Coronary artery (tissue), 2 donors: ENCODE results near the gene CHRNB2.

Experiments used
- DNase-seq: peaks from one replicate; pipeline ENCODE4 v3.0.0-alpha.2; 2017; ENCODE audit warnings: low spot score
- H3K27ac ChIP-seq, 2 donors: fragments of 200-600 bp; sonication (generic); one replicate each; pipeline ENCODE4 v1.5.1; 2016 to 2019
- H3K4me3 ChIP-seq: fragments of 200-600 bp; sonication (generic); 2 replicates; pipeline ENCODE4 v1.5.1; 2016; ENCODE audit warnings: mild to moderate bottlenecking, moderate library complexity
- CTCF ChIP-seq: fragments of 200-600 bp; sonication (generic); IDR thresholded peaks from one replicate; pipeline ENCODE4 v1.5.1; 2019; ENCODE audit warnings: antibody characterized with exemption

CHRNB2 gene

GRCh38 chr1:154546264-154547063 lies 21.1 kb upstream of the CHRNB2 start:
- peak; percentile 53 for TF ChIP-seq CTCF
- no peak overlapping the region for H3K4me3 ChIP-seq
- H3K27ac ChIP-seq: no peak overlapping the region
- no peak for DNase-seq

- Histone ChIP-seq H3K27ac (no peak overlapping the region), H3K4me3 (no peak overlapping the region)
- no peak for DNase-seq
- TF ChIP-seq CTCF: no peak
Observed at GRCh38 chr1:154547105-154547732, 20.4 kb upstream of the CHRNB2 start.

- TF ChIP-seq CTCF: no peak
- H3K4me3 ChIP-seq: no peak overlapping the region
- H3K27ac ChIP-seq: no peak overlapping the region
- DNase-seq: no peak
Observed at GRCh38 chr1:154548028-154548427, 19.6 kb upstream of the CHRNB2 start.

- Histone ChIP-seq H3K4me3 (no peak overlapping the region), H3K27ac (no peak overlapping the region)
- DNase-seq: no peak
- TF ChIP-seq CTCF: no peak
Observed at GRCh38 chr1:154549202-154549770, 18.3 kb upstream of the CHRNB2 start.

- no peak overlapping the region for H3K27ac ChIP-seq
- H3K4me3 ChIP-seq: no peak overlapping the region
- TF ChIP-seq CTCF: no peak
- no peak for DNase-seq
Observed at GRCh38 chr1:154550070-154550469, 17.5 kb upstream of the CHRNB2 start.

GRCh38 chr1:154550657-154551056 lies 16.9 kb upstream of the CHRNB2 start:
- no peak overlapping the region for H3K4me3 ChIP-seq
- DNase-seq: no peak
- no peak overlapping the region for H3K27ac ChIP-seq

More at GRCh38 chr1:154550657-154551056, 16.9 kb upstream of the CHRNB2 start:
- no peak for TF ChIP-seq CTCF
